Astrocyte (in vitro differentiated cells and primary cell): Measurements from ENCODE around the gene PPBP.

ENCODE experiments used
- EZH2 ChIP-seq: IDR thresholded peaks from 2 replicates; pipeline ENCODE4 v1.6.1; 2012; ENCODE audit warnings: mild to moderate bottlenecking, low read length, inconsistent platforms; ENCODE audit not compliant: insufficient read depth
- TF ChIP-seq, protein P1 (sequence below): IDR thresholded peaks from 2 replicates; pipeline ENCODE4 v1.5.1; 2011; ENCODE audit warnings: low read depth, mild to moderate bottlenecking, inconsistent platforms, low read length, moderate library complexity; ENCODE audit not compliant: insufficient read depth

DNA sequence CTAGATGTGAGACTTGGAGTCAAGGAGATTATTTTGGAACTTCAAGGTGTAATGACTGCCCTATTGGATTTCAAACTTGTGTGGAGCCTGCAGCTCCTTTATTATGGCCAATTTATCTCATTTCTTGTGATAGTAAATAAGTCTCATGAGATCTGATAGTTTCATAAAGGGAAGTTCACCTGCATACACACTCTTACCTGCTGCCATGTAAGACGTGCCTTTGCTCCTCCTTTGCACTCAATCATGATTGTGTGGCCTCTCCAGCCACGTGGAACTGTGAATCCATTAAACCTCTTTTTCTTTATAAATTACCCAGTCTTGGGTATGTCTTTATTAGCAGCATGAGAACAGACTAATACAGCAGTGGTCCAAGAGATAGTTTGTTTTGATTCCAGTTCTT is 25.3 kb downstream of the PPBP start:
- TF ChIP-seq, protein P1, sequence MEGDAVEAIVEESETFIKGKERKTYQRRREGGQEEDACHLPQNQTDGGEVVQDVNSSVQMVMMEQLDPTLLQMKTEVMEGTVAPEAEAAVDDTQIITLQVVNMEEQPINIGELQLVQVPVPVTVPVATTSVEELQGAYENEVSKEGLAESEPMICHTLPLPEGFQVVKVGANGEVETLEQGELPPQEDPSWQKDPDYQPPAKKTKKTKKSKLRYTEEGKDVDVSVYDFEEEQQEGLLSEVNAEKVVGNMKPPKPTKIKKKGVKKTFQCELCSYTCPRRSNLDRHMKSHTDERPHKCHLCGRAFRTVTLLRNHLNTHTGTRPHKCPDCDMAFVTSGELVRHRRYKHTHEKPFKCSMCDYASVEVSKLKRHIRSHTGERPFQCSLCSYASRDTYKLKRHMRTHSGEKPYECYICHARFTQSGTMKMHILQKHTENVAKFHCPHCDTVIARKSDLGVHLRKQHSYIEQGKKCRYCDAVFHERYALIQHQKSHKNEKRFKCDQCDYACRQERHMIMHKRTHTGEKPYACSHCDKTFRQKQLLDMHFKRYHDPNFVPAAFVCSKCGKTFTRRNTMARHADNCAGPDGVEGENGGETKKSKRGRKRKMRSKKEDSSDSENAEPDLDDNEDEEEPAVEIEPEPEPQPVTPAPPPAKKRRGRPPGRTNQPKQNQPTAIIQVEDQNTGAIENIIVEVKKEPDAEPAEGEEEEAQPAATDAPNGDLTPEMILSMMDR: no peak
- no peak for TF ChIP-seq EZH2
